ENCODE results near the gene MRPL1.

The MRPL1 gene

GRCh38 chr4:77877771-77878565 lies 15.3 kb downstream of the MRPL1 start:
- H3K4me3 ChIP-seq (IDR thresholded peaks at IDR 0.05; ENCODE audit: insufficient read depth, low read depth, low read length), result no peak overlapping the region
- H3K36me3 ChIP-seq (ENCODE audit: insufficient read depth), result peaks cover 6% of the 10 kb centered on the region; the same call in 1 of the 2 replicates
- H3K4me2 ChIP-seq, result no peak overlapping the region
- H4K20me1 ChIP-seq (ENCODE audit: insufficient read depth), result no peaks in the 10 kb centered on the region
- no peak overlapping the region for H3K27ac ChIP-seq
- no peak overlapping the region for H2AFZ ChIP-seq (ENCODE audit: low read depth)
- no peak for TF ChIP-seq CTCF (conservative IDR thresholded peaks at IDR 0.05; ENCODE audit: low read depth, low read length)
- H3K9ac ChIP-seq, result no peak overlapping the region
- no peaks in the 10 kb centered on the region for H3K27me3 ChIP-seq (ENCODE audit: insufficient read depth, low read depth)
- peaks cover 12% of the 10 kb centered on the region for H3K4me1 ChIP-seq (ENCODE audit: low read depth, poor library complexity, severe bottlenecking)
- H3K79me2 ChIP-seq (ENCODE audit: insufficient read depth, low read depth), result peaks cover 28% of the 10 kb centered on the region; the same call in 1 of the 2 replicates

DNA sequence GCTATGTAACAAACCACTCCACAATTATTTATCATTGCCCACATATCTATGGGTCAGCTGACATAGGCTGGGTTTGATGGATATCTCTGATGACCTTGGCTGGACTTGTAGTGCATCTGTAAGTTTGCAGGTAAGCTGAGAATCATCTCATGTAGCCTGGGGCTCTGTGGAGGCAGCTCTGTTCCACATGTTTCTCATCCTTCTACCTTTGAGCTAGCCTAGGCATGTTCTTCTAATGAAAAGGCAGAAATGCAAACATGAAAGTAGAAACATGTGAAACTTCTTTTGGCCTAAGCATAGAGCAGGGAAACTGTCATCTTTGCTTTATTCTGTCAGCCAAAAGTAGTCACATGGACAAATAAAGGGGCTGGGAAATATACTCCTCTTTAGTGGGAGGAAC lies 18.2 kb downstream of the MRPL1 start:
- Histone ChIP-seq H4K20me1 (ENCODE audit: insufficient read depth) (no peaks in the 10 kb centered on the region), H3K27me3 (ENCODE audit: insufficient read depth, low read depth) (no peaks in the 10 kb centered on the region), H3K36me3 (ENCODE audit: insufficient read depth) (no peaks in the 10 kb centered on the region; the same call in 1 of the 2 replicates), H3K4me1 (ENCODE audit: low read depth, poor library complexity, severe bottlenecking) (peaks cover 12% of the 10 kb centered on the region), H3K79me2 (ENCODE audit: insufficient read depth, low read depth) (peaks cover 28% of the 10 kb centered on the region; the same call in 1 of the 2 replicates), H3K27ac (no peak overlapping the region), H2AFZ (ENCODE audit: low read depth) (no peak overlapping the region), H3K9ac (no peak overlapping the region), H3K4me2 (no peak overlapping the region), H3K4me3 (IDR thresholded peaks at IDR 0.05; ENCODE audit: insufficient read depth, low read depth, low read length) (no peak overlapping the region)
- TF ChIP-seq CTCF (conservative IDR thresholded peaks at IDR 0.05; ENCODE audit: low read depth, low read length), result no peak

- no peak for TF ChIP-seq CTCF (conservative IDR thresholded peaks at IDR 0.05; ENCODE audit: low read depth, low read length)
- Histone ChIP-seq H3K27me3 (ENCODE audit: insufficient read depth, low read depth) (no peaks in the 10 kb centered on the region), H3K79me2 (ENCODE audit: insufficient read depth, low read depth) (peaks cover 28% of the 10 kb centered on the region; the same call in 1 of the 2 replicates), H3K27ac (no peak overlapping the region), H2AFZ (ENCODE audit: low read depth) (no peak overlapping the region), H4K20me1 (ENCODE audit: insufficient read depth) (no peaks in the 10 kb centered on the region), H3K4me2 (no peak overlapping the region), H3K9ac (no peak overlapping the region), H3K4me1 (ENCODE audit: low read depth, poor library complexity, severe bottlenecking) (peaks cover 12% of the 10 kb centered on the region), H3K4me3 (IDR thresholded peaks at IDR 0.05; ENCODE audit: insufficient read depth, low read depth, low read length) (no peak overlapping the region), H3K36me3 (ENCODE audit: insufficient read depth) (peaks cover 6% of the 10 kb centered on the region; the same call in 1 of the 2 replicates)
Measured at GRCh38 chr4:77881460-77882295, 19.0 kb downstream of the MRPL1 start.

- H3K27ac ChIP-seq, result peak overlapping the region; percentile 4; the same call in 1 of the 2 replicates
- H3K79me2 ChIP-seq (ENCODE audit: insufficient read depth, low read depth), result 0 out of 2 replicates have a peak, but pooled peaks cover 7% of the 10 kb centered on the region
- TF ChIP-seq CTCF (conservative IDR thresholded peaks at IDR 0.05; ENCODE audit: low read depth, low read length), result no peak
- H4K20me1 ChIP-seq (ENCODE audit: insufficient read depth), result no peaks in the 10 kb centered on the region
- peak overlapping the region; percentile 73 for H3K4me3 ChIP-seq (IDR thresholded peaks at IDR 0.05; ENCODE audit: insufficient read depth, low read depth, low read length)
- no peaks in the 10 kb centered on the region for H3K27me3 ChIP-seq (ENCODE audit: insufficient read depth, low read depth)
- H3K4me1 ChIP-seq (ENCODE audit: low read depth, poor library complexity, severe bottlenecking), result peaks cover 47% of the 10 kb centered on the region
- no peak overlapping the region for H2AFZ ChIP-seq (ENCODE audit: low read depth)
- H3K4me2 ChIP-seq, result peak overlapping the region; percentile 78
- H3K9ac ChIP-seq, result no peak overlapping the region
- H3K36me3 ChIP-seq (ENCODE audit: insufficient read depth), result 0 out of 2 replicates have a peak, but pooled peaks cover 7% of the 10 kb centered on the region
Measured at GRCh38 chr4:77893451-77893850, 30.8 kb downstream of the MRPL1 start.
